ENCODE measurements around the gene RAD51B. TPM values are rescaled to one million over a fixed set of nuclear protein-coding genes. Genes with fewer than 3 reads are reported as not detected.

Gene RAD51B
- total RNA-seq, 1 experiment from 2014 or later, result 10.8 TPM

DNA sequence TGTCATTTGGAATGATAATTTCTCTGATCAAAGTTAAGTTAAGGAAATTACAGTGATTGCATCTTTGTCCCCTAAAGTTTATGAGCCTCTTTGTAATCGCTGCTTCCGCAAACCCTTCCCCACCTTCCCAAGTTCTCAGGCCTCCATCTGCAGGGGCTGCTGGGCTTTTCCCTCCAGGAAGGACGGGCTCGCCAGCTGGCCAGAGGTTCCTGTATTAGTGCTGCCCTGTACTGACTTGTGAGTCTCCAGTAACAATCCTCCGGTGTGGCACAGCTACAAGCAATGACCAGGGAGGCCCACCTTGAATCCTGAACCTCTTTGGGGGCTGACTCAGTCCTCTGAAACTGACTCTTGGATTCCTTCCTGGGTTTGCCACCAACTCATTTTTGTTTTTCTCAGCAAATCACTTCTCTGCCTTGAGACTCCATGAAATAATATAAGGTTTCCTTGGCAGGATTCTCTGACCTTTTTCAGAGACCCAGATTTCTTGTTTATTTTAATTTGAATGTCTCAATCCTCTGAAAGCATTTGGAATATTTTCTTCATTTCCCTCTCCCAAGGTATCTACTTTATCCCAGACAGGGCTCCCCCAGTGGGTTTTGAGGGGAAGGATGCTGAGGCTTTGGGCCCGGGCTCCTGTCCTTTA is 574.7 kb downstream of the RAD51B start:
- no peaks in the 10 kb centered on the region for H3K4me1 ChIP-seq (ENCODE audit: insufficient read depth, low read length)
- H3F3A ChIP-seq (ENCODE audit: low read length, unreplicated experiment), result no peaks in the 10 kb centered on the region
- no peaks in the 10 kb centered on the region for H3K27me3 ChIP-seq (ENCODE audit: low read length)
- POLR2A ChIA-PET (ENCODE audit: unreplicated experiment), result no interaction called here
- no peak overlapping the region for H2AFZ ChIP-seq (ENCODE audit: low read length)
- H3K9me2 ChIP-seq (replicated peaks; ENCODE audit: low read length), result no peaks in the 10 kb centered on the region
- TF ChIP-seq EZH2phosphoT487 (IDR thresholded peaks at IDR 0.05; ENCODE audit: borderline replicate concordance, low read length), result no peak
- no peak for TF ChIP-seq EZH2 (IDR thresholded peaks at IDR 0.05; ENCODE audit: low read length, unreplicated experiment)
- TF ChIP-seq CTCF (conservative IDR thresholded peaks at IDR 0.05; ENCODE audit: low read depth, low read length), result no peak
- H3K4me3 ChIP-seq (ENCODE audit: low read length), result no peak overlapping the region
- no peak for ATAC-seq
- DNase-seq, result no peak
- no TSS peak for BruUV-seq (replicated peaks)
- H3K9ac ChIP-seq (ENCODE audit: low read length), result no peak overlapping the region
- H3K4me2 ChIP-seq (ENCODE audit: low read length), result no peak overlapping the region
- H3K36me3 ChIP-seq (ENCODE audit: low read depth, low read length), result no peaks in the 10 kb centered on the region
- no peaks in the 10 kb centered on the region for H3K79me2 ChIP-seq (ENCODE audit: low read length)
- intact Hi-C loops (cut with micrococcal nuclease), result no loop called here
- H3K9me3 ChIP-seq (ENCODE audit: low read length), result no peaks in the 10 kb centered on the region
- no peaks in the 10 kb centered on the region for H4K20me1 ChIP-seq (ENCODE audit: low read length)
- no peak overlapping the region for H3K27ac ChIP-seq (ENCODE audit: low read length)
- CTCF ChIA-PET, result no interaction called here

- Histone ChIP-seq H3K9me3 (ENCODE audit: low read length) (no peaks in the 10 kb centered on the region), H3K4me2 (ENCODE audit: low read length) (no peak overlapping the region), H3K36me3 (ENCODE audit: low read depth, low read length) (no peaks in the 10 kb centered on the region), H3K9me2 (replicated peaks; ENCODE audit: low read length) (no peaks in the 10 kb centered on the region), H3K27me3 (ENCODE audit: low read length) (no peaks in the 10 kb centered on the region), H4K20me1 (ENCODE audit: low read length) (no peaks in the 10 kb centered on the region), H2AFZ (ENCODE audit: low read length) (no peak overlapping the region), H3F3A (ENCODE audit: low read length, unreplicated experiment) (no peaks in the 10 kb centered on the region), H3K4me3 (ENCODE audit: low read length) (no peak overlapping the region), H3K4me1 (ENCODE audit: insufficient read depth, low read length) (no peaks in the 10 kb centered on the region), H3K27ac (ENCODE audit: low read length) (no peak overlapping the region), H3K79me2 (ENCODE audit: low read length) (no peaks in the 10 kb centered on the region), H3K9ac (ENCODE audit: low read length) (no peak overlapping the region)
- TF ChIP-seq EZH2 (IDR thresholded peaks at IDR 0.05; ENCODE audit: low read length, unreplicated experiment), result no peak
- no peak for TF ChIP-seq EZH2phosphoT487 (IDR thresholded peaks at IDR 0.05; ENCODE audit: borderline replicate concordance, low read length)
- TF ChIP-seq CTCF (conservative IDR thresholded peaks at IDR 0.05; ENCODE audit: low read depth, low read length), result no peak
- intact Hi-C loops (cut with micrococcal nuclease), result no loop called here
- no TSS peak for BruUV-seq (replicated peaks)
- ChIA-PET CTCF (no interaction called here), POLR2A (ENCODE audit: unreplicated experiment) (no interaction called here)
- ATAC-seq (no peak), DNase-seq (no peak)
Measured at GRCh38 chr14:68394764-68395143, 575.2 kb downstream of the RAD51B start.

DNA sequence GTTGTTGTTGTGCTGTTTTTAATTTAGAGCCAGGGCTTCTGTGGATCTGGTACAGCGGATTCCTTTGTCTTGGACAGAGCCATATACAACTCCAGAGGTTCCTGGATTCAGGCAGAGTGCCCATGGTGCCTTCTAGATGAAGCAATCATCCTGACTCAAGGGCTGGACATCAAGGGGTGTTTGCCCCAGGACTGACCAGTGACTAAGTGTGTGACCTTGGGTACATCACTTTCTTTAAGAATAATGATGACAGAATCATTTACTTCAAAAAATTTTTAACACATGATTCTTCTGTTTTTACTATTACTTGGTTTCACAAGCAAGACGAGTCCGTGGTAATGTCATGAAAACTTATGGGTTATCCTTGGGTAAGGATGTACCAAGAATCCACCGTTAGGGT is 576.0 kb downstream of the RAD51B start:
- no TSS peak for BruUV-seq (replicated peaks)
- H3K9me2 ChIP-seq (replicated peaks; ENCODE audit: low read length), result no peaks in the 10 kb centered on the region
- H4K20me1 ChIP-seq (ENCODE audit: low read length), result no peaks in the 10 kb centered on the region
- no peaks in the 10 kb centered on the region for H3K79me2 ChIP-seq (ENCODE audit: low read length)
- no peak overlapping the region for H2AFZ ChIP-seq (ENCODE audit: low read length)
- no peak overlapping the region for H3K27ac ChIP-seq (ENCODE audit: low read length)
- H3K9ac ChIP-seq (ENCODE audit: low read length), result no peak overlapping the region
- H3K27me3 ChIP-seq (ENCODE audit: low read length), result no peaks in the 10 kb centered on the region
- intact Hi-C loops (cut with micrococcal nuclease), result no loop called here
- ATAC-seq, result no peak
- H3K9me3 ChIP-seq (ENCODE audit: low read length), result no peaks in the 10 kb centered on the region
- no peaks in the 10 kb centered on the region for H3K4me1 ChIP-seq (ENCODE audit: insufficient read depth, low read length)
- no peaks in the 10 kb centered on the region for H3F3A ChIP-seq (ENCODE audit: low read length, unreplicated experiment)
- CTCF ChIA-PET, result no interaction called here
- H3K4me2 ChIP-seq (ENCODE audit: low read length), result no peak overlapping the region
- no peak for DNase-seq
- POLR2A ChIA-PET (ENCODE audit: unreplicated experiment), result no interaction called here
- H3K36me3 ChIP-seq (ENCODE audit: low read depth, low read length), result no peaks in the 10 kb centered on the region
- no peak overlapping the region for H3K4me3 ChIP-seq (ENCODE audit: low read length)
- TF ChIP-seq CTCF (conservative IDR thresholded peaks at IDR 0.05; ENCODE audit: low read depth, low read length) (no peak), EZH2phosphoT487 (IDR thresholded peaks at IDR 0.05; ENCODE audit: borderline replicate concordance, low read length) (no peak), EZH2 (IDR thresholded peaks at IDR 0.05; ENCODE audit: low read length, unreplicated experiment) (no peak)

Measured in PC-3 (cell line).